HepG2 (cell line): ENCODE data around the gene ISOC2. TPM values are rescaled to one million over a fixed set of nuclear protein-coding genes. Genes with fewer than 3 reads are reported as not detected.

Source experiments
- CENPX ChIP-seq: sonication (generic); formaldehyde crosslinking; IDR thresholded peaks from 2 replicates; pipeline ENCODE4 v1.9.0; 2021; ENCODE audit warnings: mild to moderate bottlenecking, missing genetic modification reagents, moderate library complexity
- KLF12 ChIP-seq: sonication (generic); formaldehyde crosslinking; IDR thresholded peaks from 2 replicates; pipeline ENCODE4 v1.4.0; 2020; ENCODE audit warnings: missing genetic modification reagents, borderline replicate concordance
- MYC ChIP-seq: sonication (generic); formaldehyde crosslinking; IDR thresholded peaks from 2 replicates; pipeline ENCODE4 v1.9.0; 2021; ENCODE audit warnings: missing genetic modification reagents, borderline replicate concordance
- PCBP2 ChIP-seq: fragments of 200-400 bp; formaldehyde crosslinking; optimal IDR thresholded peaks from 2 replicates; pipeline ENCODE3; 2018; ENCODE audit warnings: low read length, low read depth; ENCODE audit not compliant: poor library complexity, severe bottlenecking
- SMAD9 ChIP-seq: sonication (generic); formaldehyde crosslinking; IDR thresholded peaks from 2 replicates; pipeline ENCODE4 v1.5.1; 2020; ENCODE audit warnings: mild to moderate bottlenecking, missing genetic modification reagents
- SOX5 ChIP-seq: IDR thresholded peaks from 2 replicates; pipeline ENCODE4 v1.6.1; 2016; ENCODE audit warnings: borderline replicate concordance
- ZNF20 ChIP-seq: sonication (generic); formaldehyde crosslinking; IDR thresholded peaks from 2 replicates; pipeline ENCODE4 v1.4.0; 2020; ENCODE audit warnings: mild to moderate bottlenecking, moderate library complexity, missing genetic modification reagents
- ZNF263 ChIP-seq: sonication (generic); formaldehyde crosslinking; IDR thresholded peaks from 2 replicates; pipeline ENCODE4 v1.4.0; 2020; ENCODE audit warnings: missing genetic modification reagents
- ZNF567 ChIP-seq: sonication (generic); formaldehyde crosslinking; IDR thresholded peaks from 2 replicates; pipeline ENCODE4 v1.8.1; 2023; ENCODE audit warnings: mild to moderate bottlenecking, missing genetic modification reagents, borderline replicate concordance
- ZNF569 ChIP-seq: sonication (generic); formaldehyde crosslinking; IDR thresholded peaks from 2 replicates; pipeline ENCODE4 v1.5.0; 2020; ENCODE audit warnings: mild to moderate bottlenecking, missing genetic modification reagents, moderate library complexity, borderline replicate concordance
- ZNF652 ChIP-seq: IDR thresholded peaks from 2 replicates; pipeline ENCODE4 v1.6.1; 2016; ENCODE audit warnings: low read depth, borderline replicate concordance
- ZSCAN12 ChIP-seq: sonication (generic); formaldehyde crosslinking; IDR thresholded peaks from 2 replicates; pipeline ENCODE4 v1.9.0; 2021; ENCODE audit warnings: mild to moderate bottlenecking, missing genetic modification reagents
- polyA plus RNA-seq, 8 experiments: library from polyadenylated mRNA; depleted of rRNA in 3 of 8; stranded (reverse) in 7 of 8; unstranded in 1 of 8; fragments of >200 nt; fragmentation: Illumina TruSeq in 4 of 8; extraction: Trizol in 4 of 8; gene quantifications; 2 replicates each; pipeline versions ENCODE4 v1.2.1 to v1.2.3, GENCODE V29; 2011 to 2016; ENCODE audit warnings: low read depth in 4 of 8, missing spikeins in 1 of 8, mixed read lengths in 1 of 8; ENCODE audit not compliant: insufficient read depth in 1 of 8
- total RNA-seq, 5 experiments: library from RNA; depleted of rRNA; stranded (reverse); fragments of >200 nt; fragmentation: Illumina TruSeq; extraction: Trizol; gene quantifications; 2 replicates each; pipeline ENCODE4 v1.2.3, GENCODE V29; 2016; ENCODE audit warnings: low read depth in 1 of 5
- TF ChIP-seq, protein P1 (sequence below): sonication (generic); formaldehyde crosslinking; IDR thresholded peaks from 2 replicates; pipeline ENCODE4 v1.8.1; 2022; ENCODE audit warnings: mild to moderate bottlenecking, missing genetic modification reagents
- TF ChIP-seq, protein P2 (sequence below): sonication (generic); formaldehyde crosslinking; IDR thresholded peaks from 2 replicates; pipeline ENCODE4 v1.4.0; 2020; ENCODE audit warnings: missing genetic modification reagents
- TF ChIP-seq, protein P3 (sequence below): sonication (generic); formaldehyde crosslinking; IDR thresholded peaks from 2 replicates; pipeline ENCODE4 v1.9.0; 2021; ENCODE audit warnings: mild to moderate bottlenecking, missing genetic modification reagents
- TF ChIP-seq, protein P4 (sequence below): sonication (generic); formaldehyde crosslinking; IDR thresholded peaks from 2 replicates; pipeline ENCODE4 v1.5.0; 2020; ENCODE audit warnings: mild to moderate bottlenecking, missing genetic modification reagents
- TF ChIP-seq, protein P5 (sequence below), 2 experiments: fragments of 450-650 bp in 1 of 2; sonication (generic) in 1 of 2; formaldehyde crosslinking; IDR thresholded peaks; 2 replicates each; pipeline versions ENCODE4 v1.5.0 to v1.8.0; 2020 to 2022; ENCODE audit warnings: mild to moderate bottlenecking in 1 of 2, missing genetic modification reagents in 1 of 2

ISOC2 gene
- total and polyA plus RNA-seq, 2 of the 13 experiments (the other 11 are each of a cell fraction or from before 2014, with no cell fraction given) = 76.8 to 105 TPM

DNA sequence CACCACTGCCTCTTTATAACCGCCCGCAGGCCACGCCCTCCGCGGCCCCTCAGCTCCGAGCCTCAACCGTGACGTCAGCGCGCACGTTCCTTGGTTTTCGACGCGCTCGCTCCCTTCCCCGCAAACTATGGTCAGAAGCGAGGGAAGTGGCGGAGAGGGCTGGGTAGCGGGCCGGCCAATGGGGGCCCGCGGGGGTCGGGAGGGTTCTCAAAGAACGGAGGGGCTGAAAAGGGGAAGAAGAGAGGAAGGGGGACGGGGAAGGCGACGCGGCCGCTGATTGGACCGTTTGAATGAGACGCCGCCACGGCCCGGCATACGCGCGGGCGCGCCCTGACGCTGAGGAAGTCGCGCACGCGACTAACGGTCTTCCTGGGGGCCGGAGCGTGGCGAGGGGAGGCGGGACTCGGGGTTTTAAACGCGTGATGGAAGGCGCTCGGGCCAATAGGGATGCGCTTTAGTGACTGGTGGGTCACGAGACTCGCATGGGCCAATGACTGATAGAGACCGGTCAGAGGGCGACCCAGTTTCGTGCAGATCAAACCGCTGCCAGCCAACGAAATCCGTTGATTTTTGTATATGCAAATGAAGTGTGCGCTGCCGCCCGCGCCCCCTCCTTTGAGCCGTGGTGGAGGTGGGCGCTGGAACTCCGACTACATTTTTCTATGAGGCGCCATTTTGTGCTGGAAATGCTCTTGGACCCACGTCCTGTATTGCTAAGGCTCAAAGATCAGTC, 53.5 kb downstream of the ISOC2 start (continued):
- TF ChIP-seq ZNF569 (CRISPR knock-in tag) = no peak
- no peak for TF ChIP-seq ZNF567
- TF ChIP-seq KLF12 (CRISPR knock-in tag) = peak; percentile 38; the same call in 1 of the 2 replicates
- TF ChIP-seq, protein P1, sequence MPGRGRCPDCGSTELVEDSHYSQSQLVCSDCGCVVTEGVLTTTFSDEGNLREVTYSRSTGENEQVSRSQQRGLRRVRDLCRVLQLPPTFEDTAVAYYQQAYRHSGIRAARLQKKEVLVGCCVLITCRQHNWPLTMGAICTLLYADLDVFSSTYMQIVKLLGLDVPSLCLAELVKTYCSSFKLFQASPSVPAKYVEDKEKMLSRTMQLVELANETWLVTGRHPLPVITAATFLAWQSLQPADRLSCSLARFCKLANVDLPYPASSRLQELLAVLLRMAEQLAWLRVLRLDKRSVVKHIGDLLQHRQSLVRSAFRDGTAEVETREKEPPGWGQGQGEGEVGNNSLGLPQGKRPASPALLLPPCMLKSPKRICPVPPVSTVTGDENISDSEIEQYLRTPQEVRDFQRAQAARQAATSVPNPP (CRISPR knock-in tag) = peak; percentile 73
- TF ChIP-seq ZNF20 (CRISPR knock-in tag) = no peak
- TF ChIP-seq MYC = peak; percentile 80; the same call in 1 of the 2 replicates
- TF ChIP-seq PCBP2 = no peak
- TF ChIP-seq, protein P2, sequence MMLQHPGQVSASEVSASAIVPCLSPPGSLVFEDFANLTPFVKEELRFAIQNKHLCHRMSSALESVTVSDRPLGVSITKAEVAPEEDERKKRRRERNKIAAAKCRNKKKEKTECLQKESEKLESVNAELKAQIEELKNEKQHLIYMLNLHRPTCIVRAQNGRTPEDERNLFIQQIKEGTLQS (CRISPR knock-in tag) = peak; percentile 29; the same call in 1 of the 2 replicates
- TF ChIP-seq ZNF652 (CRISPR knock-in tag) = no peak
- no peak for TF ChIP-seq ZNF263 (CRISPR knock-in tag)
- TF ChIP-seq, protein P3, sequence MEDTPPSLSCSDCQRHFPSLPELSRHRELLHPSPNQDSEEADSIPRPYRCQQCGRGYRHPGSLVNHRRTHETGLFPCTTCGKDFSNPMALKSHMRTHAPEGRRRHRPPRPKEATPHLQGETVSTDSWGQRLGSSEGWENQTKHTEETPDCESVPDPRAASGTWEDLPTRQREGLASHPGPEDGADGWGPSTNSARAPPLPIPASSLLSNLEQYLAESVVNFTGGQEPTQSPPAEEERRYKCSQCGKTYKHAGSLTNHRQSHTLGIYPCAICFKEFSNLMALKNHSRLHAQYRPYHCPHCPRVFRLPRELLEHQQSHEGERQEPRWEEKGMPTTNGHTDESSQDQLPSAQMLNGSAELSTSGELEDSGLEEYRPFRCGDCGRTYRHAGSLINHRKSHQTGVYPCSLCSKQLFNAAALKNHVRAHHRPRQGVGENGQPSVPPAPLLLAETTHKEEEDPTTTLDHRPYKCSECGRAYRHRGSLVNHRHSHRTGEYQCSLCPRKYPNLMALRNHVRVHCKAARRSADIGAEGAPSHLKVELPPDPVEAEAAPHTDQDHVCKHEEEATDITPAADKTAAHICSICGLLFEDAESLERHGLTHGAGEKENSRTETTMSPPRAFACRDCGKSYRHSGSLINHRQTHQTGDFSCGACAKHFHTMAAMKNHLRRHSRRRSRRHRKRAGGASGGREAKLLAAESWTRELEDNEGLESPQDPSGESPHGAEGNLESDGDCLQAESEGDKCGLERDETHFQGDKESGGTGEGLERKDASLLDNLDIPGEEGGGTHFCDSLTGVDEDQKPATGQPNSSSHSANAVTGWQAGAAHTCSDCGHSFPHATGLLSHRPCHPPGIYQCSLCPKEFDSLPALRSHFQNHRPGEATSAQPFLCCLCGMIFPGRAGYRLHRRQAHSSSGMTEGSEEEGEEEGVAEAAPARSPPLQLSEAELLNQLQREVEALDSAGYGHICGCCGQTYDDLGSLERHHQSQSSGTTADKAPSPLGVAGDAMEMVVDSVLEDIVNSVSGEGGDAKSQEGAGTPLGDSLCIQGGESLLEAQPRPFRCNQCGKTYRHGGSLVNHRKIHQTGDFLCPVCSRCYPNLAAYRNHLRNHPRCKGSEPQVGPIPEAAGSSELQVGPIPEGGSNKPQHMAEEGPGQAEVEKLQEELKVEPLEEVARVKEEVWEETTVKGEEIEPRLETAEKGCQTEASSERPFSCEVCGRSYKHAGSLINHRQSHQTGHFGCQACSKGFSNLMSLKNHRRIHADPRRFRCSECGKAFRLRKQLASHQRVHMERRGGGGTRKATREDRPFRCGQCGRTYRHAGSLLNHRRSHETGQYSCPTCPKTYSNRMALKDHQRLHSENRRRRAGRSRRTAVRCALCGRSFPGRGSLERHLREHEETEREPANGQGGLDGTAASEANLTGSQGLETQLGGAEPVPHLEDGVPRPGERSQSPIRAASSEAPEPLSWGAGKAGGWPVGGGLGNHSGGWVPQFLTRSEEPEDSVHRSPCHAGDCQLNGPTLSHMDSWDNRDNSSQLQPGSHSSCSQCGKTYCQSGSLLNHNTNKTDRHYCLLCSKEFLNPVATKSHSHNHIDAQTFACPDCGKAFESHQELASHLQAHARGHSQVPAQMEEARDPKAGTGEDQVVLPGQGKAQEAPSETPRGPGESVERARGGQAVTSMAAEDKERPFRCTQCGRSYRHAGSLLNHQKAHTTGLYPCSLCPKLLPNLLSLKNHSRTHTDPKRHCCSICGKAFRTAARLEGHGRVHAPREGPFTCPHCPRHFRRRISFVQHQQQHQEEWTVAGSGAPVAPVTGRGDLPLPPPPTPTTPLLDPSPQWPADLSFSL = no peak
- TF ChIP-seq SOX5 (CRISPR knock-in tag) = 0 out of 2 replicates have a peak, but pooled peaks have one; percentile 35
- TF ChIP-seq ZSCAN12 (CRISPR knock-in tag) = no peak
- TF ChIP-seq, protein P4, sequence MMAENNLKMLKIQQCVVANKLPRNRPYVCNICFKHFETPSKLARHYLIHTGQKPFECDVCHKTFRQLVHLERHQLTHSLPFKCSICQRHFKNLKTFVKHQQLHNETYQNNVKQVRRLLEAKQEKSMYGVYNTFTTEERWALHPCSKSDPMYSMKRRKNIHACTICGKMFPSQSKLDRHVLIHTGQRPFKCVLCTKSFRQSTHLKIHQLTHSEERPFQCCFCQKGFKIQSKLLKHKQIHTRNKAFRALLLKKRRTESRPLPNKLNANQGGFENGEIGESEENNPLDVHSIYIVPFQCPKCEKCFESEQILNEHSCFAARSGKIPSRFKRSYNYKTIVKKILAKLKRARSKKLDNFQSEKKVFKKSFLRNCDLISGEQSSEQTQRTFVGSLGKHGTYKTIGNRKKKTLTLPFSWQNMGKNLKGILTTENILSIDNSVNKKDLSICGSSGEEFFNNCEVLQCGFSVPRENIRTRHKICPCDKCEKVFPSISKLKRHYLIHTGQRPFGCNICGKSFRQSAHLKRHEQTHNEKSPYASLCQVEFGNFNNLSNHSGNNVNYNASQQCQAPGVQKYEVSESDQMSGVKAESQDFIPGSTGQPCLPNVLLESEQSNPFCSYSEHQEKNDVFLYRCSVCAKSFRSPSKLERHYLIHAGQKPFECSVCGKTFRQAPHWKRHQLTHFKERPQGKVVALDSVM (CRISPR knock-in tag) = no peak
- TF ChIP-seq SMAD9 = no peak
- TF ChIP-seq CENPX (CRISPR knock-in tag) = no peak
- TF ChIP-seq, protein P5, sequence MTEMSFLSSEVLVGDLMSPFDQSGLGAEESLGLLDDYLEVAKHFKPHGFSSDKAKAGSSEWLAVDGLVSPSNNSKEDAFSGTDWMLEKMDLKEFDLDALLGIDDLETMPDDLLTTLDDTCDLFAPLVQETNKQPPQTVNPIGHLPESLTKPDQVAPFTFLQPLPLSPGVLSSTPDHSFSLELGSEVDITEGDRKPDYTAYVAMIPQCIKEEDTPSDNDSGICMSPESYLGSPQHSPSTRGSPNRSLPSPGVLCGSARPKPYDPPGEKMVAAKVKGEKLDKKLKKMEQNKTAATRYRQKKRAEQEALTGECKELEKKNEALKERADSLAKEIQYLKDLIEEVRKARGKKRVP (CRISPR knock-in tag; IDR thresholded peaks at IDR 0.05) = peak in 1 of 2 experiments; percentile 76; a peak in 2 of 4 replicates
